Activated CD4-positive, CD25-positive, alpha-beta regulatory T cell treated with anti-CD3 and anti-CD28 coated beads, Interleukin-2, amount 50 U/mL, for 16 hours (primary cell): ENCODE results near the gene DPP6.
"Not testable (repeated sequence)": the region's sequence is repeated elsewhere in the genome, so short reads cannot be mapped to it uniquely, and the experiment has no call there.

Source experiments
- DNase-seq: peaks from one replicate; pipeline ENCODE4 v3.0.0-alpha.2; 2020; ENCODE audit warnings: low read depth, low spot score

DPP6 gene

DNA sequence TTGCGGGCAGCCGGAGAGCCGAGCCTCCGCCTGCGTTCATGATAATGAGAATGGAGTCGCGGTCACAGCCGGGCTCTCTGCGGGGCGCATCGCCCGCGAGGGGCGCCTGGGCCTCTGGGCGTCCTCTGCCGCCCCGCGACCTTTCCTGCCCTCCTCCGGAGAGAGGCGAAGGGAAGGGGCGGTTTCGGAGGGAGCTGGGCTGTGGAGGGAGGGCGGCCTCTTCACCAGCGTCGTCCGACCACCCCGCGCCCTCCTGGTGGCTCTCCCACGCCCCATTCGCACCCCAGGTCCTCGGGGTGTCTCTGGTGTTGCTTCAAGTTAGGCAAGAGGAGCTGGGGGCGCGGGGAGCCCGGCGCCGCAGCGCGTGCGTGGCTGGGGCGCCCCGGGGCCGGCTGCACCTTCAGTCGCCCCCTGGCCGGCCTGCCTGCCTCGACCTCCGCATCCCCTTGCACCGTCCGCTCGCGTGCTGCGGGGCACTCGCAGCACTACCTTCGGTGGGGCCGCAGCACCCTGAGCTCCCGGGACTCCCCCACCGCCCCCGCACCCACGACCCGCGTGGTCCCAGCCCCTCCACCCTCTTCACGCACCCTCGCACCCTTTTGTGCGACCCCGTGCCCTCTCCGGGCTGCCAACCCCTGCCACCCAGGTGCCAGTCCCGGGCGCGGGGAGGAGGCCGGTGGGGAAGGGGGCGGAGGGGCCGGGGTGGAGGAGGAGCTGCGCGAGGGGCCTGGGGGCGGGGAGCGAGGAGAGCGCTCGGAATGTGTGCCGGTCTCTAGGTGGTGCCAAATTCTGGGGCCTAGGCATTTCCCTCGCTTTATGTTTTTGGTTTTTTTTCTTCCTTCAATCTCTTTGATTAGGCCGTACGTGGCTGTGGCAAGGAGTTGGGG is at the start of gene DPP6:
DPP6 (plus strand) TSS at position 756 of the 887 bp plus-strand sequence.
- DNase-seq = not testable (repeated sequence)

- DNase-seq = not testable (repeated sequence)
Measured at GRCh38 chr7:154009423-154009911, 42.7 kb upstream of the DPP6 start.

GRCh38 chr7:154010726-154011568 is 41.3 kb upstream of the DPP6 start:
- DNase-seq = not testable (repeated sequence)

- not testable (repeated sequence) for DNase-seq
Measured at GRCh38 chr7:154012800-154013199, 39.4 kb upstream of the DPP6 start.

GRCh38 chr7:154015636-154016035 is 36.6 kb upstream of the DPP6 start:
- not testable (repeated sequence) for DNase-seq

DNA sequence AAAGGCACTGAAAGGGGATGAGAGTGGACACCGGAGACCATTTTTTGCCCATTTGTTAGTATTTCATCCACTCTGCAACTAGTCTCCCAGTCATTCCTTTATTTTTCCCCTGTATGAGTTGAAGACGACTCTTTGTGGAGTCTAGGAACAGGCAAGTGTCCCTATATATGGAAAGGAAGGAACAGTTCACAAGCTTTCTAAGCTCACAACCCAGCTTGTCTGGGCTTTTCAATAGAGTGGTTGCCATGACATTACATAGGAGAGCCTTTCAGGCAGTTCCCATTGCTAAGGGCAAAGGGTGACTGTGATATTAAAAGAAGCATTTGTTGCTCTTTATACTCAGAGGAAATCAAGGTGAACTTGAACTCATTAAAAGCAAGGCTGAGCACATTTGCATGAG is 33.8 kb upstream of the DPP6 start:
- not testable (repeated sequence) for DNase-seq

DNA sequence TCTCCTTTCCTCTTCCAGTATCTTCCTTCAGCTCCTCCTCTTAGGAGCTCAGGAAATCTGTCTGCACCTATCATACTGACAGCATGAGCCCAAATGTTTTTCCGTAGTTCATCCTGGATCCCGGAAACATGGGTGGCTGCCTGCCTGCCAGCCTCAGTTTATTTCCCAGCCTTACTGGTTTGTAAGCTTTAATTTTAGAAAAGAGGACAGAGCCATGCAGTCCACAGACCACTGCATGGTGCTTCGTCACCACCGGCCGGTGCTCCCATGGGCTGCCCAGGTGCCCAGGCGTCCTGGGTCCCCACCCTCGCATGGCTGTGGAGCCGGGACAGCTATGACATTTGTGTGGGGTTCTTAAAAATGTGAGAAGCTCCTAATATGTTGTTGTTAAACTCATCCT is 24.4 kb upstream of the DPP6 start:
- DNase-seq = not testable (repeated sequence)

- DNase-seq = not testable (repeated sequence)
Measured at GRCh38 chr7:154030476-154031080, 21.6 kb upstream of the DPP6 start.

GRCh38 chr7:154039466-154040165 is 12.6 kb upstream of the DPP6 start:
- DNase-seq = not testable (repeated sequence)

- not testable (repeated sequence) for DNase-seq
Measured at GRCh38 chr7:154050394-154050793, 1.8 kb upstream of the DPP6 start.

DNA sequence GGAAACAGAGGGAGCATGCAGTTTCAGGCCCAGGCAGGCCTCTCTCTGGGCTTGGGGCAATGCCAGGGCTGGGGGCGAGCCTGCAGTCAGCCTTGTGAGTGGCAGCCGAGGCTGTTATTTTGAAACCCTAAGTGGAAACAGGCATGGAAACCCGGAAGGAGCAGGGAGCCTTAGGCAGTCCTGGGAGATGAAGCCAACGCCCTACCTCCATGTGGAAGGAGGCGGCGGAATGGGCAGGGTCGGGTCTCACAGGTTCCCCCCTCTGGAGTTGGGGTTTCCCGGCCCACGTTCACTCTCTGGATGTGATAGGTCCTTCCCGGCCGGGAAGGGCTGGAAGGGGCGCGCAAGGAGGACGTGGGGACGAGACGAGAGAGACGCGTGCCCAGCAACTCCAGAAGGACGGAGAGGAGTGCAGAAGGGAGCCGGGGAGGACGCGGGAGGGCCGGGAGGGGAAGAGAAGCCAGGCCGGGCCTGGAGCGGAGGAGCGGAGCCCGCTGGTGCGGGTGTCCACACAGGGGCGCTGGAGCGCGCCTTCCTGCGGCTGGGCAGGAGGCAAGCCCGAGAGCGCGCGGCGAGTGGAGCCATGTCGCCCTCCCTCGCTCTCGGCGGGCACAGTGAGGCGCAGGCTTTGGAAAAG is 1.1 kb upstream of the DPP6 start:
- DNase-seq = not testable (repeated sequence)

- not testable (repeated sequence) for DNase-seq
Measured at GRCh38 chr7:154052530-154053252, 493 bp downstream of the DPP6 start.

DNA sequence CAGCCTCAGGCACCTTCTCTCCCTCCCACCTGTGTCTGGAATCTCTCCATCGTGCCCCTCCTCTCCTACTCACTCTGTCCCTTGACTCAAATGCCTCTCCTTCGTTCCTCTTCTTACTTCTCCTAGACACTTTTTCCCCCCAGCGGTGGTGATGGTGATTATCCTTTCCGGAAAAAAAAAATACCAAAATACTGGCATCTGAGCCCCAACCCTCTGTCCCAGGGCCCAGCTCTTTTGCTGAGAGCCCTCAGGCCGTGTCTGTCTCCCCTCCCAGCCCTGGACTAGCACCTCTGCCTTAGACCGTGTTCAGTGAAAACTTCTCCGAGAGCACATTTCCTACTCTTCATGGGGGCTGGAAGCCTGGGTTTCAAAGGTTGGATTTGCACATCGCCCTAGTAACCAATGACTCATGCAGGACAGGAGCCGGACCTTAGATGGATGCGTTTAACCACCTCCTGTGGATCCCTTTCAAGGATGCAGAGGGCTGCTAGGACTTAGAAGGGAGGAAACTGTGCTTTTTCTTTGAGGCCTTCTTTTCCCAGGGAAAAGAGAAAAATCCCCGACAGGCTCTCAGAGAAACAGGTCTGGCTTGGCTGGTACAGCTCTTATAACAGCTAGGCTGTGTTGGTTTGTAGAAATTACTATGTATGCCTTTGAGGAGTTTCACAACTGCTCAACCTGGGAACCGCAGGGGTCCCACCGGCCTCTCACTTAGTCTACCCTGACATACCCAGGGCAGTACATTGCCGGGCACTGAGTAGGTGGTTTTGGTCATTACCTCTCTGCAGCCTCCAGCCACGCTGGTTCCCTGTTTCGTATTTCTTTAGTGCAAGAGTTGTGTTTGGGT is 1.5 kb downstream of the DPP6 start:
- not testable (repeated sequence) for DNase-seq

DNA sequence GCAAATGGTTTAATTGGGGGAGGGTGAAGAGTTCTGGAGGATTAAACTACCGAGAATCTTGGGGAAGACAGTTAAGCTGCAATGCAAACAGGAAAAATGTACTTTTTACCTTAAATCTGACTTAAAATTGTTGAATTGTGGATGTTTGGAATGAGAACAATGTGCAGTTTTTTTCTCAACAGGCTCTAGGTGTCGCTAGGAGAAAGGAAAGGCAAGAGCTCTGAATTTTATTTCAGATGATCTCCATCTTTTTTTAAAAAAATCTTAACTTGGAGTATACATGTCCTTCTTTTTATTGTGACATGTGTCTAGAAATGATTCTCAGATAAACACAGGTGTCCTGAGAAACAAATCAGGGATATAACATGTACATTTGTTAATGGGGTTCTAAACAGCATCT is 2.5 kb downstream of the DPP6 start:
- DNase-seq = not testable (repeated sequence)

GRCh38 chr7:154055491-154056106 is 3.4 kb downstream of the DPP6 start:
- not testable (repeated sequence) for DNase-seq

DNA sequence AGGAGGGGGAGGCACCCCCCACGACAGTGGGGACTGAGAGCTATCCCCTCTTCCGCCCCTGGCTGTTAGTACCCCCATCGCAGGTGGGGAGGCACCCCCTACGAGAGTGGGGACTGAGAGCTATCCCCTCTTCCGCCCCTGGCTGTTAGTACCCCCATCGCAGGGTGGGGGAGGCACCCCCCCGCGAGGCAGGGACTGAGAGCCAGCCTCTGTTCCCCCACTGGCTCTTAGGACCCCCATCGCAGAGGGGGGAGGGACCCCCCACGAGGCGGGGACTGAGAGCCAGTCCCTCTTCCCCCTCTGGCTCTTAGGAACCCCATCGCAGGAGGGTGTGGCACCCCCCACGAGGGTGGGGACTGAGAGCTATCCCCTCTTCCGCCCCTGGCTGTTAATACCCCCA is 6.6 kb downstream of the DPP6 start:
- not testable (repeated sequence) for DNase-seq

GRCh38 chr7:154060551-154060950 is 8.4 kb downstream of the DPP6 start:
- not testable (repeated sequence) for DNase-seq

- not testable (repeated sequence) for DNase-seq
Measured at GRCh38 chr7:154071833-154072232, 19.6 kb downstream of the DPP6 start.
